GM12891 (cell line): ENCODE measurements around the gene TIMM13.

Experiments
- DNase-seq: peaks from one replicate; pipeline ENCODE4 v3.0.0; 2011; ENCODE audit warnings: low spot score; ENCODE audit not compliant: insufficient read length
- FAIRE-seq: peaks from 2 replicates; lab custom pipeline; 2011; peaks lifted over from hg19 to GRCh38; lab: Jason Lieb, UNC
- PAX5 ChIP-seq: IDR thresholded peaks from 2 replicates; pipeline ENCODE4 v1.6.1; 2011; ENCODE audit warnings: low read length, moderate library complexity, mild to moderate bottlenecking; ENCODE audit not compliant: insufficient read depth, severe bottlenecking
- POLR2A ChIP-seq: IDR thresholded peaks from 2 replicates; pipeline ENCODE4 v1.6.1; 2011; ENCODE audit warnings: low read depth, low read length, control low read depth
- POLR2AphosphoS5 ChIP-seq: IDR thresholded peaks from 2 replicates; pipeline ENCODE4 v1.6.1; 2011; ENCODE audit warnings: low read depth, low read length, control low read depth
- POU2F2 ChIP-seq: IDR thresholded peaks from 2 replicates; pipeline ENCODE4 v1.6.1; 2011; ENCODE audit warnings: low read depth, mild to moderate bottlenecking, control low read depth, low read length, moderate library complexity
- SPI1 ChIP-seq: IDR thresholded peaks from 2 replicates; pipeline ENCODE4 v1.6.1; 2011; ENCODE audit warnings: low read depth, low read length, control low read depth
- TAF1 ChIP-seq: IDR thresholded peaks from 2 replicates; pipeline ENCODE4 v1.6.1; 2011; ENCODE audit warnings: low read depth, low read length, control low read depth

Gene TIMM13

DNA sequence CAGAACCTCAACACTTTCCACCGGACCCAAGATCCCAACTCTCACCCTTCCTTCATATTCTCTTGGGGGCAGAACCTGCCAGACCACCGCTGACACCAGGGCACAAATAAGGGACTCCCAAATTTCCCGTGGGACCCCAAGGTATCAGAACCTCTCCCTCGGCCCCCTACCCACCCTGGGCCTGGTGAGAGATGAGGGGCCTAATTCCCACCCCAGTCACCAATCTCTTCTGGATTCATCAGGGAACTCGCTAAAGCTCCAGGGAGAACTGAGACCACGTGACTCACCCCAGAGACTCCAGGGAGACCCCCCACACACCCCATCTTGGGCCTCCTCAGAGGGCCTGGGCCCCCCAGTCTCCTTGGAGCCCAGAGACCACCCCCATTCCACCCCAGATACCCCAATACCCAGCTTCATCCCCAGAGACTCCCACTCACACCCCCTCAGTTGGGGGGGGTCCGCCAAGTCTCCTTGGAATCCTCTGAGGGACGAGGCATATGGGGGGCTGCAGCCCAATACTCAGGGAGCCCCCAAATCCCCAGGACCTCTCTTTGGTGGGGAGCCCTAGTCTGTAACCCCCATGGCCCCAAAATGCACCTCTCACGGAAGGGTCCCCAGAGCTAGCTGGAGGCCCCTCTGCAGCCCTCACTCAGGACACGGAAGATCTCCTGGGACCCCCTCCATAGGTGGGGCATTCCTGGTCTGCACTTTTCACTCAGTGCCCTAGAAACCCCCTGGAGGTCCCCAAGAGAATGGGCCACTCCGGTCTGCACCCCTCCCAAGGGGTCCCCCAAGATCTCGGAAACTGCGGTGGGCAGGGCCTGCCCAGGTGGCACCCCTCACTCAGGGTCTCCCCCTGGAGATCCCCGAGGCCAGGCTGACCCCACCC is 27.8 kb upstream of the TIMM13 start:
- DNase-seq (no peak), FAIRE-seq (no peak)
- no peak for TF ChIP-seq TAF1
- TF ChIP-seq SPI1: no peak
- TF ChIP-seq POLR2A: no peak
- TF ChIP-seq PAX5: no peak
- TF ChIP-seq POU2F2: no peak

GRCh38 chr19:2454199-2454961 is 27.0 kb upstream of the TIMM13 start:
- TF ChIP-seq POU2F2 (no peak), PAX5 (no peak), POLR2A (no peak), TAF1 (no peak), POLR2AphosphoS5 (no peak)
- DNase-seq: no peak
- no peak for FAIRE-seq

DNA sequence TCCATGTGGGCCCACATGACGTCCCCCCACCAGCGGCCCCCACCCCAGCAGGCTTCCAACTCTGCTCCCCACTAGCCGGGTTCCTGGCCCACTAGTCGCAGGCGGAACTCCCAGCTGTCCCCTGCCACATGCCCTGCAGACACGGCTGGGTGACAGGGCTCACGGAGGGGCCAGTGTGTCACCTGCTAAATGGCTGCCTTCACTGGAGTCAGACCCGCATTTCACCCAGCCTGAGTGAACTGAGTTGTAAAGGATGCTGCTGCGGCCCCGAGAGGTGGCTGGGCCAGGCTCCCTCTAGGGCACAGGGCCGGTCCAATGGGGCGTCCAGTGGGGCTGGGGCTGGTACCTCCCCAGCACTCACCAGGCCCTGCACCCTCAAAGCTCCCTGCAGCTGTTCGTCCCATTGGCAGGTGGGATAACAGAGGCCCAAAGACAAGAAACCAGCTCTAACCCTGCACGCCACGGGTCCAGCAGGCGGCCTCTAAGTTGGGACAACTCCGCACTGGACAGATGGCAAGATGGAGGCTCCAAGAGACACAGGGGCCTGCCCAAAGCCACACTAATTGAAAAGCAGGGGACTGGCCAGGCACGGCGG is 26.1 kb upstream of the TIMM13 start:
- no peak for FAIRE-seq
- no peak for DNase-seq
- TF ChIP-seq PAX5 (no peak), POU2F2 (no peak), POLR2AphosphoS5 (no peak), TAF1 (no peak), SPI1 (no peak), POLR2A (no peak)

DNA sequence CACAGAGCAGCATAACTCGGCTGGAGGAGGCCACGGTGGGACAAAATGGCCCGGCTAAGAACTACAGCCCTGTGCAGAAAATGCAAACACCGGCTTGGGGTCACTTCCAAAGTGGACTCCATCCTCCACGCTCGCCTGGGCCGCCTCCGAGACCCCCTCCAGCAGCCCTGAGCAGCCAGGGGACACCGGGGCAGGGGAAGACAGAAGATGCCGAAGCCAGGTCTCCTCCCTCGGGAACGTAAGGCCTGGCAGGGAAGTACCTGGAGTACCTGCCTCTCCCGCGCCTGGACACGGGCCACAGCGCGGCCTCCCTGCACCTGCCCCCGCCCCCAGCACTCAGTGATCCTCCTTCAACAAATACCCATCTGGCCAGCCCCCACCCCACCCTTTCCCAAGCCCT is 24.4 kb upstream of the TIMM13 start:
- no peak for DNase-seq
- no peak for FAIRE-seq

GRCh38 chr19:2451138-2451537 is 23.8 kb upstream of the TIMM13 start:
- FAIRE-seq: no peak
- TF ChIP-seq PAX5 (no peak), TAF1 (no peak), POLR2A (no peak)
- DNase-seq: no peak

More for the DNA sequence above, 24.4 kb upstream of the TIMM13 start:
- TF ChIP-seq POLR2AphosphoS5 (no peak), TAF1 (no peak), POLR2A (no peak), PAX5 (no peak), SPI1 (no peak), POU2F2 (no peak)

- no peak for TF ChIP-seq POLR2A
- no peak for TF ChIP-seq PAX5
- TF ChIP-seq TAF1: no peak
- no peak for TF ChIP-seq SPI1
- TF ChIP-seq POU2F2: no peak
- no peak for TF ChIP-seq POLR2AphosphoS5
- no peak for FAIRE-seq
- no peak for DNase-seq
These were observed 21.6 kb upstream of the TIMM13 start for GRCh38 chr19:2449019-2449418.

GRCh38 chr19:2446381-2446780 is 19.0 kb upstream of the TIMM13 start:
- FAIRE-seq: peak; percentile 66
- peak; percentile 54 for DNase-seq
- TF ChIP-seq SPI1: no peak

DNA sequence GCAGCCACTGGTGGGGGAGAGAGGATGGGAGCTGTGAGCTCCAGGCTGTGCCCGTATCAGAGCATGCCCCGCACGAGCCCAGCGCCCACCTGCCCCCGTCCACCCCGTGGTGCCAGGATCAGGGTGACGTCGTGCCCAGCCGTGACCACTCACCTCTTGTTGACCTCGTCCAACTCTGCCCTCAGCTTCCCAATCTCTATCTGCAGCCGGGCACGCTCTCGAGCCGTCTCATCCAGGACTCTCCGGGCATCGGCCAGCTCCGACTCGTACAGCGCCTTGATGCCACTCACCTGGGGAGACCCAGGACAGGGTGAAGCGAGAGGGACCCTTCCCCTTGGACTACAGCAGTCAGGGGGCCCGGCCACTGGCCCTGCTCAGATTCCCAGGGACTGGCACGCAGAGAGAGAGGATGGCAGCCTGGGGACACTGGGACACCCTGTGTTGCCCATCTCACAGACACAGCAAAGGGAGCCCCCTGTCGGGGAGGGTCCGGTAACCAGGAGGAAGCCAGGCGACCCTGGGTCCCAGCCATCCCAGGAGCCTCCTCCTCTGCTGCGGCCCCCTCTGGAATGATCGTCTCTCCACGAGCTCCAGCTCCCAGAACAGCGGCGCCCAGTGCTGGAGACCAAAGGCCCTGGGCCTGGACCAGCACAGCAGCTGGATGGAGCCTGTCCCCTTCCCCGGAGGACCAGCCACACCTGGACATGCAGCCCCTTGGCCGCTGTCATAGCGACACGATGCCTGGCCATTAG is 17.0 kb upstream of the TIMM13 start:
- DNase-seq (no peak), FAIRE-seq (no peak)
- no peak for TF ChIP-seq POU2F2
- TF ChIP-seq PAX5: no peak
- no peak for TF ChIP-seq POLR2A
- TF ChIP-seq TAF1: no peak
- TF ChIP-seq SPI1: no peak
- TF ChIP-seq POLR2AphosphoS5: no peak

GRCh38 chr19:2443785-2444182 is 16.4 kb upstream of the TIMM13 start:
- FAIRE-seq (no peak), DNase-seq (no peak)
- TF ChIP-seq TAF1: no peak
- TF ChIP-seq POLR2AphosphoS5: no peak
- no peak for TF ChIP-seq SPI1
- TF ChIP-seq POU2F2: no peak
- TF ChIP-seq POLR2A: no peak
- no peak for TF ChIP-seq PAX5
